Measurements from ENCODE around the gene TCFL5.

The TCFL5 gene

GRCh38 chr20:62799459-62799858 lies 62.2 kb downstream of the TCFL5 start:
- no peak for TF ChIP-seq CTCF (conservative IDR thresholded peaks at IDR 0.05; ENCODE audit: low read depth)
- ChIA-PET CTCF (interaction anchor here (4.3 kb wide), 1 partner anchor 9 kb away, joined by 35 read pairs; no protein-coding TSS in a partner anchor), POLR2A (ENCODE audit: low non-redundant PET) (no interaction called here)

GRCh38 chr20:62799036-62799435 lies 62.6 kb downstream of the TCFL5 start:
- no peak for DNase-seq (ENCODE audit: low spot score)
- peak overlapping the region; percentile 97 for H3K27ac ChIP-seq
- no peak for TF ChIP-seq CTCF (conservative IDR thresholded peaks at IDR 0.05; ENCODE audit: low read depth)
- POLR2A ChIA-PET (ENCODE audit: low non-redundant PET): no interaction called here
- CTCF ChIA-PET: interaction anchor here (4.3 kb wide), 1 partner anchor 9 kb away, joined by 35 read pairs; no protein-coding TSS in a partner anchor

More at GRCh38 chr20:62799459-62799858, 62.2 kb downstream of the TCFL5 start:
- H3K27ac ChIP-seq: peak overlapping the region; percentile 97
- no peak for DNase-seq (ENCODE audit: low spot score)

GRCh38 chr20:62797671-62798532 lies 63.7 kb downstream of the TCFL5 start:
- CTCF ChIA-PET: interaction anchor here (0.6 to 4.3 kb wide), 4 partner anchors 10 to 292 kb away, joined by 4 to 35 read pairs (median 6); no protein-coding TSS in a partner anchor
- H3K27ac ChIP-seq: peak overlapping the region; percentile 97
- POLR2A ChIA-PET (ENCODE audit: low non-redundant PET): interaction anchor here (0.6 kb wide), 1 partner anchor 63 kb away, joined by 4 read pairs; no protein-coding TSS in a partner anchor
- DNase-seq (ENCODE audit: low spot score): no peak
- no peak for TF ChIP-seq CTCF (conservative IDR thresholded peaks at IDR 0.05; ENCODE audit: low read depth)

- DNase-seq (ENCODE audit: low spot score): no peak
- CTCF ChIA-PET: interaction anchor here (0.6 to 4.3 kb wide), 3 partner anchors 11 to 291 kb away, joined by 4 to 35 read pairs (median 4); no protein-coding TSS in a partner anchor
- POLR2A ChIA-PET (ENCODE audit: low non-redundant PET): interaction anchor here (0.6 kb wide), 1 partner anchor 64 kb away, joined by 4 read pairs; no protein-coding TSS in a partner anchor
- H3K27ac ChIP-seq: peak overlapping the region; percentile 97
- TF ChIP-seq CTCF (conservative IDR thresholded peaks at IDR 0.05; ENCODE audit: low read depth): no peak
Measured at GRCh38 chr20:62796699-62797491, 64.7 kb downstream of the TCFL5 start.

- H3K27ac ChIP-seq: peak overlapping the region; percentile 97
- POLR2A ChIA-PET (ENCODE audit: low non-redundant PET): interaction anchor here (0.5 to 1.7 kb wide), 5 partner anchors 19 to 139 kb away, joined by 3 to 5 read pairs (median 4); partner anchors contain the start of genes NTSR1 and TCFL5
- no peak for TF ChIP-seq CTCF (conservative IDR thresholded peaks at IDR 0.05; ENCODE audit: low read depth)
- CTCF ChIA-PET: interaction anchor here (0.7 to 4.3 kb wide), 5 partner anchors 12 to 295 kb away, joined by 3 to 35 read pairs (median 6); no protein-coding TSS in a partner anchor
- DNase-seq (ENCODE audit: low spot score): peak; percentile 74
Measured at GRCh38 chr20:62795023-62795761, 66.4 kb downstream of the TCFL5 start.

Measured in RWPE1 (cell line).